Mammary epithelial cell (primary cell): Measurements from ENCODE around the gene CHST7.
"Not testable (repeated sequence)": the region's sequence is repeated elsewhere in the genome, so short reads cannot be mapped to it uniquely, and the experiment has no call there.

Source experiments
- CTCF ChIP-seq, 2 donors: IDR thresholded peaks in 1 of 2; conservative IDR thresholded peaks in 1 of 2; 2 replicates each; pipeline ENCODE4 v1.5.1; 2011 to 2012; ENCODE audit warnings: inconsistent platforms in 2 of 2, low read length in 2 of 2, mild to moderate bottlenecking in 2 of 2, control low read depth in 1 of 2, low read depth in 1 of 2; ENCODE audit not compliant: insufficient read depth in 1 of 2; ENCODE audit errors: extremely low read depth in 1 of 2
- EZH2 ChIP-seq: IDR thresholded peaks from 2 replicates; pipeline ENCODE4 v1.6.1; 2012; ENCODE audit warnings: low read length, inconsistent platforms, borderline replicate concordance

- TF ChIP-seq CTCF (conservative IDR thresholded peaks at IDR 0.05 in 1 of 2, IDR thresholded peaks at IDR 0.05 in 1 of 2; ENCODE audit: extremely low read depth in 1 of 2, insufficient read depth in 1 of 2, low read depth in 1 of 2, low read length in 2 of 2); EZH2: not testable (repeated sequence)
Measured at GRCh38 chrX:46544527-46544926, 29.0 kb upstream of the CHST7 start.
